GM13977 (cell line): Measurements from ENCODE around the gene PCDHB4.
"Not testable (repeated sequence)": the region's sequence is repeated elsewhere in the genome, so short reads cannot be mapped to it uniquely, and the experiment has no call there.

Source experiments
- DNase-seq: peaks from one replicate; pipeline ENCODE4 v3.0.0; 2012; ENCODE audit warnings: low spot score
- in situ Hi-C: fragments of 300-500 bp; cut with MboI; formaldehyde crosslinking; loops from one replicate; pipeline ENCODE4 v1.12.0; 2022; ENCODE audit warnings: low sequenced_read_pairs, low pct_unique_long_range_greater_than_20kb, mixed read lengths, inconsistent platforms; ENCODE audit not compliant: unreplicated experiment
- TF ChIP-seq, protein P1 (sequence below): IDR thresholded peaks from 2 replicates; pipeline ENCODE4 v1.5.1; 2012; ENCODE audit warnings: mild to moderate bottlenecking, control low read depth; ENCODE audit not compliant: insufficient read depth; ENCODE audit errors: extremely low read depth, missing control alignments

Gene PCDHB4

DNA sequence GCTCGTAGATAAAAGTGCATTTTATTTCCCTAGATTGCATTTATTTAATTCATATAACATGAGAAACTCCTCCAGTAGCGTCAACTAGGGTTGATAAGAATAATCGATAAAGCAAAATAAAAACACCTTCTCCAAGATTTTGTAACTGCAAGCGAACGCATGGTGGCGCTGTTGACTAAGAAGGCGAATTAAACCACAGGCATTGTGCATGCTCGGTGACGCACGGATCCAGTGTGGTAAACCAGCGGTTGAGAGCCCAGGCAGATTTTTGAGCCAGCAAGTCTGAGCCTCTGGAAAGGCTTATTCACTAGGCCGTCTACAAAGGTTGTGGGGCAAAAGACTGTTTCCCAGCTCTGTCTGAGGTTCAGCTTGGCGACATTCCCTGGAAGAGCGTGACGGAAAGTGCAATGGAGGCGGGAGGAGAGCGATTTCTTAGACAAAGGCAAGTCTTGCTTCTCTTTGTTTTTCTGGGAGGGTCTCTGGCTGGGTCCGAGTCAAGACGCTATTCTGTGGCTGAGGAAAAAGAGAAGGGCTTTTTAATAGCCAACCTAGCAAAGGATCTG is 21.3 kb upstream of the PCDHB4 start, which contains the start of gene PCDHB3:
Gene PCDHB3, plus strand, starts transcription at position 231 of the 563 bp plus-strand sequence. Its CDS starts 177 bp downstream, at position 408.
- no peak for DNase-seq
- TF ChIP-seq, protein P1, sequence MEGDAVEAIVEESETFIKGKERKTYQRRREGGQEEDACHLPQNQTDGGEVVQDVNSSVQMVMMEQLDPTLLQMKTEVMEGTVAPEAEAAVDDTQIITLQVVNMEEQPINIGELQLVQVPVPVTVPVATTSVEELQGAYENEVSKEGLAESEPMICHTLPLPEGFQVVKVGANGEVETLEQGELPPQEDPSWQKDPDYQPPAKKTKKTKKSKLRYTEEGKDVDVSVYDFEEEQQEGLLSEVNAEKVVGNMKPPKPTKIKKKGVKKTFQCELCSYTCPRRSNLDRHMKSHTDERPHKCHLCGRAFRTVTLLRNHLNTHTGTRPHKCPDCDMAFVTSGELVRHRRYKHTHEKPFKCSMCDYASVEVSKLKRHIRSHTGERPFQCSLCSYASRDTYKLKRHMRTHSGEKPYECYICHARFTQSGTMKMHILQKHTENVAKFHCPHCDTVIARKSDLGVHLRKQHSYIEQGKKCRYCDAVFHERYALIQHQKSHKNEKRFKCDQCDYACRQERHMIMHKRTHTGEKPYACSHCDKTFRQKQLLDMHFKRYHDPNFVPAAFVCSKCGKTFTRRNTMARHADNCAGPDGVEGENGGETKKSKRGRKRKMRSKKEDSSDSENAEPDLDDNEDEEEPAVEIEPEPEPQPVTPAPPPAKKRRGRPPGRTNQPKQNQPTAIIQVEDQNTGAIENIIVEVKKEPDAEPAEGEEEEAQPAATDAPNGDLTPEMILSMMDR: peak; percentile 17
- in situ Hi-C loops: no loop called here

DNA sequence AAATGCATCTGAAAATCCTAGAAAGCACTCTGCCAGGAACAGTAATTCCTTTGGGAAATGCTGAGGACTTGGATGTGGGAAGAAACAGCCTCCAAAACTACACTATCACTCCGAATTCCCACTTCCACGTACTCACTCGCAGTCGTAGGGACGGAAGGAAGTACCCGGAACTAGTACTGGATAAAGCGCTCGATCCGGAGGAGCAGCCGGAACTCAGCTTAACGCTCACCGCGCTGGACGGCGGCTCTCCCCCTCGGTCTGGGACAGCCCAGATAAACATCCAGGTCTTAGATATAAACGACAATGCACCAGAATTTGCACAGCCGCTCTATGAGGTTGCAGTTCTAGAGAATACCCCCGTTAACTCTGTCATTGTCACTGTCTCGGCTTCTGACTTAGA is 20.6 kb upstream of the PCDHB4 start:
- in situ Hi-C loops: no loop called here
- TF ChIP-seq, protein P1: no peak
- DNase-seq: no peak

DNA sequence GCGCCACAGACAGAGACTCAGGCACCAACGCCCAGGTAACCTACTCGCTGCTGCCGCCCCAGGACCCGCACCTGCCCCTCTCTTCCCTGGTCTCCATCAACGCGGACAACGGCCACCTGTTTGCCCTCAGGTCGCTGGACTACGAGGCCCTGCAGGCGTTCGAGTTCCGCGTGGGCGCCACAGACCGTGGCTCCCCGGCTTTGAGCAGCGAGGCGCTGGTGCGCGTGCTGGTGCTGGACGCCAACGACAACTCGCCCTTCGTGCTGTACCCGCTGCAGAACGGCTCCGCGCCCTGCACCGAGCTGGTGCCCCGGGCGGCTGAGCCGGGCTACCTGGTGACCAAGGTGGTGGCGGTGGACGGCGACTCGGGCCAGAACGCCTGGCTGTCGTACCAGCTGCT is 19.5 kb upstream of the PCDHB4 start:
- in situ Hi-C loops: not testable (repeated sequence)

DNA sequence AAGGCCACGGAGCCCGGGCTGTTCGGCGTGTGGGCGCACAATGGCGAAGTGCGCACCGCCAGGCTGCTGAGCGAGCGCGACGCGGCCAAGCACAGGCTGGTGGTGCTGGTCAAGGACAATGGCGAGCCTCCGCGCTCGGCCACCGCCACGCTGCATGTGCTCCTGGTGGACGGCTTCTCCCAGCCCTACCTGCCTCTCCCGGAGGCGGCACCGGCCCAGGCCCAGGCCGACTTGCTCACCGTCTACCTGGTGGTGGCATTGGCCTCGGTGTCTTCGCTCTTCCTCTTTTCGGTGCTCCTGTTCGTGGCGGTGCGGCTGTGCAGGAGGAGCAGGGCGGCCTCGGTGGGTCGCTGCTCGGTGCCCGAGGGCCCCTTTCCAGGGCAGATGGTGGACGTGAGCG is 19.1 kb upstream of the PCDHB4 start:
- in situ Hi-C loops, DNase-seq: not testable (repeated sequence)

More for the DNA sequence above, 19.5 kb upstream of the PCDHB4 start:
- DNase-seq: not testable (repeated sequence)

DNA sequence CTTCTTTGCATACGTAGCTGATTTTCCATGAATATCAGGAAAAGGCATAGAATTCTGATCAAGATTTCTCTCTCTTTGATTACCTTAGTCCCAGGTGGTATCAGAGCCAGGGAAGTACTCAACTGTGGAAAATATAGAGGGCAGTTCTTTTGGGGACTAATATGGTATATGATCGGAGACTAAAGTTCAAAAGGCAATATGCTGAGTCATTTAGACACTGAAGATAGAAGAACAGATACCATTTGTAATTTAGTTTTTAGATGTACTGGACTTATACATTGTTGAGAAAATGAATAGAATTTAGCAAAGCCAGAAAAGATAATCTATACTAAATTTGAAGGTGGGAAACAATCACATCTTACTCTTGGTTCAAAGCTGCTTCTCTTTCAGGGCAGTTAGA is 16.3 kb upstream of the PCDHB4 start:
- in situ Hi-C loops: no loop called here
- DNase-seq: no peak
- TF ChIP-seq, protein P1: no peak

DNA sequence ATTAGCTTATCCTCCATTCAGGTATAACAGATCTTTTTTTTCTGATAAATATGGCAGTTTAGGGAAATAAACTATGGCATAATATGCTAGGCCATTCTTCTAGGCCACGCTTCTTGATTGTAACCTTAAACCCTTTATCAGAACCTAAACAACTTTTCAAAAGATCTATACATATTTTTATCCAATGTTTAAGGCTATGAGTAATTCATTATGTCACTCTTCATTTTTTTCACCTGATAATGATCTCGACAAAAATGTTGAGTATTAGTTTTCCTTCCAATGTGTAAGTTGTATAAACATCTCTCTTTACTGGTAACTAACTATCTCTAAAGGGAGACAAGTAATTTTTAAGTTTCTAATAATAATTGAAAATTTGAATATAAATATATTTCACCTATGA is 2.4 kb upstream of the PCDHB4 start:
- no peak for DNase-seq
- in situ Hi-C loops: no loop called here
- TF ChIP-seq, protein P1: no peak

DNA sequence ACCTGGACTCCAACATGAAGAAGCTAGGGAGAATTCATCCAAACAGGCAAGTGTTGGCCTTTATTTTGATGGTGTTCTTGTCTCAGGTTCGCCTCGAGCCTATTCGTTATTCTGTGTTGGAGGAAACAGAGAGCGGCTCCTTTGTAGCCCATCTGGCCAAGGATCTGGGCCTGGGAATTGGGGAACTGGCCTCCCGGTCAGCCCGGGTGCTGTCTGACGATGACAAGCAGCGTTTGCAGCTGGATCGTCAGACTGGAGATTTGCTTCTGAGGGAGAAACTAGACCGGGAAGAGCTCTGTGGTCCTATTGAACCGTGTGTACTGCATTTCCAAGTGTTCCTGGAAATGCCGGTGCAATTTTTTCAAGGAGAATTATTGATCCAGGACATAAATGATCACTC is 367 bp downstream of the PCDHB4 start:
- in situ Hi-C loops: no loop called here
- TF ChIP-seq, protein P1: no peak
- DNase-seq: no peak

DNA sequence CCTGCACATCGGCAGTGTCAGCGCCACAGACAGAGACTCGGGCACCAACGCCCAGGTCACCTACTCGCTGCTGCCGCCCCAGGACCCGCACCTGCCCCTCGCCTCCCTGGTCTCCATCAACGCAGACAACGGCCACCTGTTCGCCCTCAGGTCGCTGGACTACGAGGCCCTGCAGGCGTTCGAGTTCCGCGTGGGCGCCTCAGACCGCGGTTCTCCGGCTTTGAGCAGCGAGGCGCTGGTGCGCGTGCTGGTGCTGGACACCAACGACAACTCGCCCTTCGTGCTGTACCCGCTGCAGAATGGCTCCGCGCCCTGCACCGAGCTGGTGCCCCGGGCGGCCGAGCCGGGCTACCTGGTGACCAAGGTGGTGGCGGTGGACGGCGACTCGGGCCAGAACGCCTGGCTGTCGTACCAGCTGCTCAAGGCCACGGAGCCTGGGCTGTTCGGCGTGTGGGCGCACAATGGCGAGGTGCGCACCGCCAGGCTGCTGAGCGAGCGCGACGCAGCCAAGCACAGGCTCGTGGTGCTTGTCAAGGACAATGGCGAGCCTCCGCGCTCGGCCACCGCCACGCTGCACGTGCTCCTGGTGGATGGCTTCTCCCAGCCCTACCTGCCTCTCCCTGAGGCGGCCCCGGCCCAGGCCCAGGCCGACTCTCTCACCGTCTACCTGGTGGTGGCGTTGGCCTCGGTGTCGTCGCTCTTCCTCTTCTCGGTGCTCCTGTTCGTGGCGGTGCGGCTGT is 1.9 kb downstream of the PCDHB4 start:
- DNase-seq, in situ Hi-C loops: not testable (repeated sequence)
